Panc1 (cell line): Measurements from ENCODE around the gene PAMR1. TPM values are rescaled to one million over a fixed set of nuclear protein-coding genes. Genes with fewer than 3 reads are reported as not detected.

Experiments
- ATAC-seq: fragments of 200-7000 bp; cut with Tn5 transposase; 2 replicates; pipeline ENCODE4 v1.9.1; 2020; ENCODE audit warnings: mild to moderate bottlenecking, moderate library complexity
- BruUV-seq: library from RNA; stranded (reverse); fragments of 400-500 nt; replicated peaks from 2 replicates; lab custom pipeline; 2021; lab: Mats Ljungman, UMichigan
- CTCF ChIA-PET: fragments of 300-600 bp; sonication (Branson Sonifier 250); formaldehyde crosslinking; loops from one replicate; lab custom pipeline; 2022; ENCODE audit warnings: antibody characterized with exemption; lab: Charles Lee
- POLR2A ChIA-PET: fragments of 300-600 bp; sonication (Branson Sonifier 250); formaldehyde crosslinking; loops from one replicate; lab custom pipeline; 2022; ENCODE audit warnings: antibody characterized with exemption; lab: Charles Lee
- DNase-seq: peaks from one replicate; pipeline ENCODE4 v3.0.0-alpha.2; 2010; ENCODE audit warnings: low read depth, low spot score
- H3K27ac ChIP-seq: 2 replicates; pipeline ENCODE4 v1.5.1; 2011; ENCODE audit warnings: mild to moderate bottlenecking, low read length, inconsistent platforms
- H3K27me3 ChIP-seq: fragments of 200-500 bp; sonication (Bioruptor generic); 2 replicates; pipeline ENCODE4 v1.6.0; 2014; ENCODE audit warnings: low read length, inconsistent platforms; ENCODE audit not compliant: control insufficient read depth, insufficient read depth
- H3K36me3 ChIP-seq: fragments of 200-500 bp; sonication (Bioruptor generic); 2 replicates; pipeline ENCODE4 v1.5.1; 2014; ENCODE audit warnings: inconsistent platforms, mild to moderate bottlenecking, low read length, moderate library complexity; ENCODE audit not compliant: control insufficient read depth, insufficient read depth
- H3K4me1 ChIP-seq: 2 replicates; pipeline ENCODE4 v1.5.1; 2011; ENCODE audit warnings: inconsistent platforms, mild to moderate bottlenecking, low read length, moderate library complexity; ENCODE audit not compliant: control insufficient read depth, insufficient read depth
- H3K4me3 ChIP-seq, 2 experiments: 2 replicates each; pipeline ENCODE4 v1.5.1; 2011 to 2012; ENCODE audit warnings: low read depth in 2 of 2, low read length in 2 of 2, mild to moderate bottlenecking in 2 of 2, inconsistent platforms in 1 of 2, moderate library complexity in 1 of 2
- H3K9me3 ChIP-seq: fragments of 200-500 bp; sonication (Bioruptor generic); 2 replicates; pipeline ENCODE4 v1.5.1; 2014; ENCODE audit warnings: low read depth, mild to moderate bottlenecking, inconsistent platforms, low read length, moderate library complexity; ENCODE audit not compliant: control insufficient read depth, insufficient read depth
- POLR2AphosphoS5 ChIP-seq: IDR thresholded peaks from 2 replicates; pipeline ENCODE4 v1.6.1; 2012; ENCODE audit warnings: mild to moderate bottlenecking, low read depth, low read length, moderate library complexity
- SIN3A ChIP-seq: IDR thresholded peaks from 2 replicates; pipeline ENCODE4 v1.6.1; 2012; ENCODE audit warnings: low read depth, mild to moderate bottlenecking, low read length, moderate library complexity, borderline replicate concordance; ENCODE audit not compliant: insufficient read depth
- TCF7L2 ChIP-seq: IDR thresholded peaks from 2 replicates; pipeline ENCODE4 v1.6.1; 2011; ENCODE audit warnings: mild to moderate bottlenecking, low read depth, low read length, inconsistent platforms
- in situ Hi-C: cut with HindIII; loops from 2 replicates; pipeline ENCODE4 v1.10.0; 2016; ENCODE audit warnings: low sequenced_read_pairs, low pct_unique_long_range_greater_than_20kb
- intact Hi-C: fragments of 100-400 bp; cut with micrococcal nuclease; formaldehyde crosslinking; loops from one replicate; pipeline ENCODE4 v1.10.0; 2022; ENCODE audit not compliant: unreplicated experiment
- total RNA-seq: library from RNA; stranded (reverse); gene quantifications from one replicate; pipeline ENCODE4 v1.2.1, GENCODE V29; 2021; ENCODE audit not compliant: unreplicated experiment
- TF ChIP-seq, protein P1 (sequence below), 2 experiments: IDR thresholded peaks; 2 replicates each; pipeline ENCODE4 v1.6.1; 2011 to 2012; ENCODE audit warnings: low read depth in 2 of 2, control low read depth in 1 of 2, low read length in 1 of 2, mild to moderate bottlenecking in 1 of 2, moderate library complexity in 1 of 2; ENCODE audit not compliant: insufficient read depth in 1 of 2
- TF ChIP-seq, protein P2 (sequence below): fragments of 450-650 bp; IDR thresholded peaks from 2 replicates; pipeline ENCODE4 v1.5.1; 2017; ENCODE audit warnings: mild to moderate bottlenecking

Gene PAMR1
- total RNA-seq, 1 experiment from 2014 or later, result 0.13 TPM

DNA sequence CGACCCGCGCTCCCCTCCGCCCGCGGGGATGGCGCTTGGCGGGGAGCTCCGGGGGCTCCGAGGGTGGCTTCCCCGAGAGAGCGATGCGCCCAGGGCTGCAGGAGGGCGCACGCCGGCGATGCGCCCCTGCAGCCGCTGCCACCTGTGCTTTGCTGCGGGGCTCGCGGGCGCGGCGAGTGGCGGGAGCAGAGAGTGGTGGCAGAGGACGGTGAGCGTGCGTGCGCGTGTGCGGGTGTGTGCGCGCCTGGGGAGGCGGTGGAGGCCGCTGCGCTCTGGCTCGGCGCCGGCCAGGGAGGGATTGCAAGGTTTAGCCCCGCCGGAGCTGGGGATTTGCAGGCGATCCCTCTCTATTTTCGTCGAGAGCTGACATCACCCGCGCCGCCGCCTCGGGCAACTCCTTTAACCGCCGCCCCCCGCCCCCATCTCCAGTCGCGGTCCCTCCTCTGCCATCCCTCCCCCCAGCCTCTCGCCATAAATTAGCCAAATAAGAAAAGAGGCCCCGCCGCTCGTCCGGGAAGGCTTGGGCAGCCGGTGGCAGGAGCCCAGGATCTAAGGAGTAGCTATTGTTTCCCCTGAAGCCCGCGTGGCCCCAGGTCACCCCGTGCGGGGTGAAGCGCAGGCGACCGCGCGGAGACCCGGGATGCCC is 106.1 kb downstream of the PAMR1 start, which contains the start of gene SLC1A2:
Gene SLC1A2, minus strand, starts transcription at position 375 of the 646 bp plus-strand sequence. CDS start 592 bp downstream, outside the sequence.
- peak within 1 kb of the TSS; percentile 41 to 52 for H3K4me3 ChIP-seq
- no peaks in the 10 kb centered on the region for H3K9me3 ChIP-seq
- ATAC-seq (peak; percentile 65), DNase-seq (no peak)
- TF ChIP-seq, protein P1, sequence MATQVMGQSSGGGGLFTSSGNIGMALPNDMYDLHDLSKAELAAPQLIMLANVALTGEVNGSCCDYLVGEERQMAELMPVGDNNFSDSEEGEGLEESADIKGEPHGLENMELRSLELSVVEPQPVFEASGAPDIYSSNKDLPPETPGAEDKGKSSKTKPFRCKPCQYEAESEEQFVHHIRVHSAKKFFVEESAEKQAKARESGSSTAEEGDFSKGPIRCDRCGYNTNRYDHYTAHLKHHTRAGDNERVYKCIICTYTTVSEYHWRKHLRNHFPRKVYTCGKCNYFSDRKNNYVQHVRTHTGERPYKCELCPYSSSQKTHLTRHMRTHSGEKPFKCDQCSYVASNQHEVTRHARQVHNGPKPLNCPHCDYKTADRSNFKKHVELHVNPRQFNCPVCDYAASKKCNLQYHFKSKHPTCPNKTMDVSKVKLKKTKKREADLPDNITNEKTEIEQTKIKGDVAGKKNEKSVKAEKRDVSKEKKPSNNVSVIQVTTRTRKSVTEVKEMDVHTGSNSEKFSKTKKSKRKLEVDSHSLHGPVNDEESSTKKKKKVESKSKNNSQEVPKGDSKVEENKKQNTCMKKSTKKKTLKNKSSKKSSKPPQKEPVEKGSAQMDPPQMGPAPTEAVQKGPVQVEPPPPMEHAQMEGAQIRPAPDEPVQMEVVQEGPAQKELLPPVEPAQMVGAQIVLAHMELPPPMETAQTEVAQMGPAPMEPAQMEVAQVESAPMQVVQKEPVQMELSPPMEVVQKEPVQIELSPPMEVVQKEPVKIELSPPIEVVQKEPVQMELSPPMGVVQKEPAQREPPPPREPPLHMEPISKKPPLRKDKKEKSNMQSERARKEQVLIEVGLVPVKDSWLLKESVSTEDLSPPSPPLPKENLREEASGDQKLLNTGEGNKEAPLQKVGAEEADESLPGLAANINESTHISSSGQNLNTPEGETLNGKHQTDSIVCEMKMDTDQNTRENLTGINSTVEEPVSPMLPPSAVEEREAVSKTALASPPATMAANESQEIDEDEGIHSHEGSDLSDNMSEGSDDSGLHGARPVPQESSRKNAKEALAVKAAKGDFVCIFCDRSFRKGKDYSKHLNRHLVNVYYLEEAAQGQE (IDR thresholded peaks at IDR 0.05; ENCODE audit: insufficient read depth in 1 of 2, low read depth in 2 of 2, low read length in 1 of 2), result no peak
- H3K36me3 ChIP-seq, result no peaks in the 10 kb centered on the region
- peaks cover 80% of the 10 kb centered on the region for H3K27me3 ChIP-seq
- H3K4me1 ChIP-seq, result peaks cover 10% of the 10 kb centered on the region; the same call in 1 of the 2 replicates
- CTCF ChIA-PET, result interaction anchor here (0.6 kb wide), 2 partner anchors 15 to 125 kb away, joined by 3 to 5 read pairs; no protein-coding TSS in a partner anchor
- BruUV-seq, result no TSS peak
- intact Hi-C loops (no loop called here), in situ Hi-C loops (no loop called here)
- H3K27ac ChIP-seq, result no peak within 1 kb of the TSS
- POLR2A ChIA-PET, result interaction anchor here (0.6 to 0.7 kb wide), 3 partner anchors 83 to 771 kb away, joined by 3 to 10 read pairs (median 3); no protein-coding TSS in a partner anchor

DNA sequence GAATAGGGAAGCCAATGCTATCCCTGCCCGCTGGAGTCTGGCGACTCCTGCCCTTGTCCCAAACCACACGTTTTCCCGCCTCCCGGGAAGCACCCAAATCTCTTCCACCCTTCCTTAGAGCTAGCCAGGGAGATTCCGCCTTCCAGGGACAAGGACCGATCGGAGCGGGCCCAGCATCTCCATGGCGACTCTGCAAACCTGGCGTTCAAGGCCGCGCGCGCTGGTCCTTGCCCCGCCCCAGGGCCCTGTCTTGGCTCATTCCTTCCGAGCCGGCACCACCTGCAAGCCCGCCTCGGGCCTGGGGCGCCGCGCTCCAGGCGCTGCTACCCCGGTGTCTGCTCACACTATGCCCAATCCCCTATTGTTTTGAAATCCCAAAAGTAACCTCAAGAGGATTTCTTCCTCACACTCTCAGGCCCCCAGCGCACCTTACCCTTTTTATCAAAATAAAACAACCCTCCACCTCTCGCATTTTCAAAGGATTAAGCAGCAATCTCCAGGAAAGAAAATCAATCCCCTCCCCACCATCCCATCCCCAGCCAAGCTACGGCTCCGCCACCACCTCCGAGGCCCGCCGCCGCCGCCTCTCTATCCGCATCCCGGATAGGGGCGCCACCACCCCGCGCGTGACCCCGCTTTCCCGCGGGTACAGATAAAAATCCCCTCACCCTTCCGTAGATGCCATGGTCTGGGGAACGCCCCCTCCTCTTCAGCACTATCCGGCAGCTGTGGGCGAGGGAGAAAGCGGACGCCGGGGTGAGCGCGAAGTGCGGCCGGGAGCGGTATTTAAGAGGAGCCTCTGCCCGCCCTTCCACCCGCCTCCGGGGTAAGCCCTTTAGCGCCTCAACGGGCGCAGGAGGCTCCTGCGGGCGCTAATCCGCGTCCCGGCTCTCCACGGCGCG is 106.9 kb downstream of the PAMR1 start:
- no TSS peak for BruUV-seq
- intact Hi-C loops (no loop called here), in situ Hi-C loops (no loop called here)
- H3K27ac ChIP-seq, result no peak overlapping the region
- peaks cover 10% of the 10 kb centered on the region; the same call in 1 of the 2 replicates for H3K4me1 ChIP-seq
- ATAC-seq, result peak; percentile 74
- CTCF ChIA-PET, result no interaction called here
- no peak for DNase-seq
- H3K36me3 ChIP-seq, result no peaks in the 10 kb centered on the region
- H3K9me3 ChIP-seq, result no peaks in the 10 kb centered on the region
- H3K4me3 ChIP-seq, result peak overlapping the region; percentile 41 to 52
- TF ChIP-seq, protein P1 (IDR thresholded peaks at IDR 0.05; ENCODE audit: insufficient read depth in 1 of 2, low read depth in 2 of 2, low read length in 1 of 2), result no peak
- TF ChIP-seq SIN3A (no peak), POLR2AphosphoS5 (no peak), TCF7L2 (no peak)
- TF ChIP-seq, protein P2, sequence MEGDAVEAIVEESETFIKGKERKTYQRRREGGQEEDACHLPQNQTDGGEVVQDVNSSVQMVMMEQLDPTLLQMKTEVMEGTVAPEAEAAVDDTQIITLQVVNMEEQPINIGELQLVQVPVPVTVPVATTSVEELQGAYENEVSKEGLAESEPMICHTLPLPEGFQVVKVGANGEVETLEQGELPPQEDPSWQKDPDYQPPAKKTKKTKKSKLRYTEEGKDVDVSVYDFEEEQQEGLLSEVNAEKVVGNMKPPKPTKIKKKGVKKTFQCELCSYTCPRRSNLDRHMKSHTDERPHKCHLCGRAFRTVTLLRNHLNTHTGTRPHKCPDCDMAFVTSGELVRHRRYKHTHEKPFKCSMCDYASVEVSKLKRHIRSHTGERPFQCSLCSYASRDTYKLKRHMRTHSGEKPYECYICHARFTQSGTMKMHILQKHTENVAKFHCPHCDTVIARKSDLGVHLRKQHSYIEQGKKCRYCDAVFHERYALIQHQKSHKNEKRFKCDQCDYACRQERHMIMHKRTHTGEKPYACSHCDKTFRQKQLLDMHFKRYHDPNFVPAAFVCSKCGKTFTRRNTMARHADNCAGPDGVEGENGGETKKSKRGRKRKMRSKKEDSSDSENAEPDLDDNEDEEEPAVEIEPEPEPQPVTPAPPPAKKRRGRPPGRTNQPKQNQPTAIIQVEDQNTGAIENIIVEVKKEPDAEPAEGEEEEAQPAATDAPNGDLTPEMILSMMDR, result no peak
- POLR2A ChIA-PET, result interaction anchor here (0.7 kb wide), 1 partner anchor 130 kb away, joined by 4 read pairs; no protein-coding TSS in a partner anchor
- H3K27me3 ChIP-seq, result peaks cover 73% of the 10 kb centered on the region
